Measurements from ENCODE around the gene DUSP9.

Gene DUSP9

GRCh38 chrX:153635788-153636668 is 11.0 kb upstream of the DUSP9 start:
- no peak overlapping the region for H3K4me3 ChIP-seq (replicated peaks; ENCODE audit: low read depth, low read length)
- peak; percentile 5 for DNase-seq (ENCODE audit: low read depth)
- TF ChIP-seq, protein P1, sequence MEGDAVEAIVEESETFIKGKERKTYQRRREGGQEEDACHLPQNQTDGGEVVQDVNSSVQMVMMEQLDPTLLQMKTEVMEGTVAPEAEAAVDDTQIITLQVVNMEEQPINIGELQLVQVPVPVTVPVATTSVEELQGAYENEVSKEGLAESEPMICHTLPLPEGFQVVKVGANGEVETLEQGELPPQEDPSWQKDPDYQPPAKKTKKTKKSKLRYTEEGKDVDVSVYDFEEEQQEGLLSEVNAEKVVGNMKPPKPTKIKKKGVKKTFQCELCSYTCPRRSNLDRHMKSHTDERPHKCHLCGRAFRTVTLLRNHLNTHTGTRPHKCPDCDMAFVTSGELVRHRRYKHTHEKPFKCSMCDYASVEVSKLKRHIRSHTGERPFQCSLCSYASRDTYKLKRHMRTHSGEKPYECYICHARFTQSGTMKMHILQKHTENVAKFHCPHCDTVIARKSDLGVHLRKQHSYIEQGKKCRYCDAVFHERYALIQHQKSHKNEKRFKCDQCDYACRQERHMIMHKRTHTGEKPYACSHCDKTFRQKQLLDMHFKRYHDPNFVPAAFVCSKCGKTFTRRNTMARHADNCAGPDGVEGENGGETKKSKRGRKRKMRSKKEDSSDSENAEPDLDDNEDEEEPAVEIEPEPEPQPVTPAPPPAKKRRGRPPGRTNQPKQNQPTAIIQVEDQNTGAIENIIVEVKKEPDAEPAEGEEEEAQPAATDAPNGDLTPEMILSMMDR (IDR thresholded peaks at IDR 0.05; ENCODE audit: low read length, missing control alignments): peak; percentile 38

GRCh38 chrX:153636716-153637115 is 10.3 kb upstream of the DUSP9 start:
- no peak overlapping the region for H3K4me3 ChIP-seq (replicated peaks; ENCODE audit: low read depth, low read length)
- DNase-seq (ENCODE audit: low read depth): no peak
- TF ChIP-seq, protein P1 (IDR thresholded peaks at IDR 0.05; ENCODE audit: low read length, missing control alignments): no peak

GRCh38 chrX:153637121-153638040 is 9.6 kb upstream of the DUSP9 start:
- TF ChIP-seq, protein P1 (IDR thresholded peaks at IDR 0.05; ENCODE audit: low read length, missing control alignments): no peak
- DNase-seq (ENCODE audit: low read depth): no peak

GRCh38 chrX:153638041-153638371 is 9.0 kb upstream of the DUSP9 start:
- TF ChIP-seq, protein P1 (IDR thresholded peaks at IDR 0.05; ENCODE audit: low read length, missing control alignments): no peak
- H3K4me3 ChIP-seq (replicated peaks; ENCODE audit: low read depth, low read length): no peak overlapping the region
- DNase-seq (ENCODE audit: low read depth): no peak

More at GRCh38 chrX:153637121-153638040, 9.6 kb upstream of the DUSP9 start:
- H3K4me3 ChIP-seq (replicated peaks; ENCODE audit: low read depth, low read length): no peak overlapping the region

GRCh38 chrX:153638436-153639176 is 8.4 kb upstream of the DUSP9 start:
- TF ChIP-seq, protein P1 (IDR thresholded peaks at IDR 0.05; ENCODE audit: low read length, missing control alignments): no peak
- DNase-seq (ENCODE audit: low read depth): no peak
- H3K4me3 ChIP-seq (replicated peaks; ENCODE audit: low read depth, low read length): no peak overlapping the region

DNA sequence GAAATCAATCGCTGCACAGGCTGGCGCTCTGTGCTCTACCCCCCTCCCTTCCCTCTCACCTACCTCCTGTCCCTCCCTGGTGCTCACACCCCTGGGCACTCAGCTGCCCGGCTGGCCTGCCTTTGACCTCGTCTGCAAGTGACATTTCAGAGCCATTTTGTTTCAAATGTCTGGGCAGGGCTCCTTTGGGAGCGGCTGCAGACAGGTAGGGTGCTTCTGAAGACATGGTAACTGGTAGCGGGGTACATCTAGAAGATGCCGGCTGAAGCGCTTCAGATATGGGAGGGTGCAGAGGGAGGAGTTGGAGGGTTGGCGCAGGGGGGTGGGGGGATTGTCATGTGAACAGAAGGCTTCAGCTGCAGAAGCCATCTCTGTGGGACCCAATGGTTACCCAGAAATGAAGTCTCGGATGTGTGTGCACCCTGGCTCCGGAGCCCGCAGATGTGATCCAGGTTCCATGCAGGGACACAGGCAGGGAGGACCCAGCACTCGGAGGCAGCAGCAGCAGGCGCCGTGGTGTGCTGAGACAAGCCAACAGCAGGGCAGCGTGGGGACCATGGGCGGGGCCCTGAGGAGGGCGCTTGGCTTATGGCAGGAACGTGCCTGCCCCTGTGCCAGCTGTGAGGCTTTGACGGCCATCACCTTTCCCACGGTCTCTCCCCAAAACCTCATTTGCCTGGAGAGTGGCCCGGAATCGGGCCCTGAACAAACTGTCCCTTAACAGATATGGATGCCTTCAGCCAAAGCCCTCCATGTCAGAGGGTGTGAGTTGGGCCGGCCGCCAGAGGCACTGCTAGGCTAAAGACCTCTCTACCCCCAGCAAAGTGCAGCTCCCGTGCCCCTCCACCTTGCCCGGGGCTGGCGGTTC is 7.6 kb upstream of the DUSP9 start:
- TF ChIP-seq, protein P1 (IDR thresholded peaks at IDR 0.05; ENCODE audit: low read length, missing control alignments): no peak
- DNase-seq (ENCODE audit: low read depth): no peak
- H3K4me3 ChIP-seq (replicated peaks; ENCODE audit: low read depth, low read length): no peak overlapping the region

All from fibroblast of pulmonary artery (primary cell).